HG02870 (cell line): Measurements from ENCODE around the gene TSTD2.
"Not testable (repeated sequence)": the region's sequence is repeated elsewhere in the genome, so short reads cannot be mapped to it uniquely, and the experiment has no call there.

Source experiments
- ATAC-seq: cut with Tn5 transposase; IDR thresholded peaks from one replicate; pipeline ENCODE4 v1.9.1; 2021; ENCODE audit warnings: mild to moderate bottlenecking, moderate library complexity; ENCODE audit not compliant: unreplicated experiment

The TSTD2 gene

GRCh38 chr9:97593960-97594359 lies 39.2 kb downstream of the TSTD2 start:
- no peak for ATAC-seq

GRCh38 chr9:97592126-97592525 lies 41.0 kb downstream of the TSTD2 start:
- no peak for ATAC-seq

- no peak for ATAC-seq
Measured at GRCh38 chr9:97591535-97591934, 41.6 kb downstream of the TSTD2 start.

DNA sequence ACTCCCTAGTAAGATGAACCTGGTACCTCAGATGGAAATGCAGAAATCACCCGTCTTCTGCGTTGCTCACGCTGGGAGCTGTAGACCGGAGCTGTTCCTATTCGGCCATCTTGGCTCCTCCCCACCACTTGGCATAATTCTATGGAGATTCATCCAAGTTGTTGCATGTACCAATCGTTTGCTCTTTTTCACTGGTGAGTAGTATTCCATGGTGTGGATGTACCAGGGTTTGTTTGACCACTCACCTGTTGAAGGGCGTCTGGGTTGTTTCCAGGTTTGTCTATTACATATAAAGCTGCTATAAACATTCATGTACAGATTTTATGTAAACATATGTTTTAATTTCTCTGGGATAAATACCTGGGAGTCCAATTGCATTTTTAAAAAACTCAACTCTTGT lies 46.3 kb downstream of the TSTD2 start:
- ATAC-seq = not testable (repeated sequence)

DNA sequence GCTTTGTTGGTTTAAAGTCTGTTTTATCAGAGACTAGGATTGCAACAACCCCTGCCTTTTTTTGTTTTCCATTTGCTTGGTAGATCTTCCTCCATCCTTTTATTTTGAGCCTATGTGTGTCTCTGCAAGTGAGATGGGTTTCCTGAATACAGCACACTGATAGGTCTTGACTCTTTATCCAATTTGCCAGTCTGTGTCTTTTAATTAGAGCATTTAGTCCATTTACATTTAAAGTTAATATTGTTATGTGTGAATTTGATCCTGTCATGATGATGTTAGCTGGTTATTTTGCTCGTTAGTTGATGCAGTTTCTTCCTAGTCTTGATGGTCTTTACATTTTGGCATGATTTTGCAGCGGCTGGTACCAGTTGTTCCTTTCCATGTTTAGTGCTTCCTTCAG lies 48.4 kb downstream of the TSTD2 start:
- not testable (repeated sequence) for ATAC-seq

GRCh38 chr9:97581590-97581989 lies 51.6 kb downstream of the TSTD2 start:
- not testable (repeated sequence) for ATAC-seq

- ATAC-seq = no peak
Measured at GRCh38 chr9:97579914-97580313, 53.3 kb downstream of the TSTD2 start.

DNA sequence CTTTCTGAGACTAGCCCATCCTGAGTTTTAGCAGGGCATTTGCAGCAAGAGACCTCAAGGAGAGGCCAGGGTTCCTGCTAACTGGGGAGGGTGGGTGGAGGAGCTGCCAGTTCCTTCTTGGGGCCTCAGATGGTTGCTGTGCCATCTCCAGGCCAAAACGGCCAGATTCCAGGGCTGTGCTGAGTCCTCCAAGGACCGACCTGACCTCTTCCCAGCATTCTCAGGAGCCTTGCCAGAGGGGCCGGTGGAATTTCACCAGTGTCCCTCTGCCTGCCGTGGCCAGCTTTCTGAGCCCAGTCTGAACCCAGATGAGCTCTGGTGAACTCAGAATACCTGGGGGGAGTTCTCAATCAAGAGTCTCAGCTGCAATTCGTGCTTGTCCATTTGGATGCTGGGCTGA lies 54.3 kb downstream of the TSTD2 start:
- no peak for ATAC-seq

- no peak for ATAC-seq
Measured at GRCh38 chr9:97577051-97577450, 56.1 kb downstream of the TSTD2 start.

- ATAC-seq = no peak
Measured at GRCh38 chr9:97575673-97576200, 57.4 kb downstream of the TSTD2 start.

DNA sequence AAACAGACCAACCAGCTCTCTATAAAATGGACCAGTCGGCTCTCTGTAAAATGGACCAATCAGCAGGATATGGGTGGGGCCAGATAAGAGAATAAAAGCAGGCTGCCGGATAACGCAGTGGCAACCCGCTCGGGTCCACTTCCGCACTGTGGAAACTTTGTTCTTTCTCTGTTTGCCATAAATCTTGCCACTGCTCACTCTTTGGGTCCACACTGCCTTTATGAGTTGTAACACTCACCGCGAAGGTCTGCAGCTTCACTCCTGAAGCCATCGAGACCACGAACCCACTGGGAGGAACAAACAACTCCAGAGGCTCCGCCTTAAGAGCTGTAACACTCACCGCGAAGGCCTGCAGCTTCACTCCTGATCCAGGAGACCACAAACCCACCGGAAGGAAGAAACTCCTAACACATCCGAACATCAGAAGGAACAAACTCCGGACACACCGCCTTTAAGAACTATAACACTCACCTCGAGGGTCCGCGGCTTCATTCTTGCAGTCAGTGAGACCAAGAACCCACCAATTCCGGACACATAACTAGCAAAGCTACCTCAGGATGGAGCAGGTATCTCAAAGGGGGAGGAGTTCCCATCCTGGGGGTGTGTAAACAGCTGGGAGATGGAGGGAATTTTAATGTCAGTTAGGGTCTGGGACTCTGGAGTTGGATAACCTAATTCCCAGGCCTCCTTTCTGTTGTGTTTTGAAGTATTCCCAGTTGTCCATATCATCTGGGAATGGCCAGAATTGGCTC lies 58.1 kb downstream of the TSTD2 start:
- not testable (repeated sequence) for ATAC-seq

GRCh38 chr9:97574101-97574571 lies 59.0 kb downstream of the TSTD2 start:
- ATAC-seq = not testable (repeated sequence)

GRCh38 chr9:97573482-97574073 lies 59.6 kb downstream of the TSTD2 start:
- ATAC-seq = no peak

DNA sequence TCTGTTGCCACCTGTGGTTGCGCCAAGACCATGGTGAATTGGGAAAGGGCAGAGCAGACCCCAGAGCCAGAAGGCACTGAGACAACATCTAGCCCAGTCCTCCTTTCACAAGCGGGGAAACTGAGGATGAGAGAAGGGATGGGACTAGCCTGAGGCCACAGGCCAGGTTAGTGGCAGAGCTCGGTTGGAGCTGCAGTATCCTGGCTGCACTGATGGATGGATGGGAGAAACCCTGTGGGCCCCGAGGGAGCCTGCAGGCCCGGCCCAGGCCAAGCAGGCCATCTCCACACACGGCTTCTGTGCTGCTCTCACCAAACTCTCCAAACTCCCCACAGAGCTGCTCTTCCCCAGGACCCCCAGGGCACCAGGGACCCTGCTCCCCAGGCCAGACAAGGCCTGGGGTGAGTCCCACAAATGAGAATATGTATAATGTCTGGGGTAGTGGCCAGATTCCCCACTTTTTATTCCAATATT lies 60.2 kb downstream of the TSTD2 start:
- ATAC-seq = no peak

DNA sequence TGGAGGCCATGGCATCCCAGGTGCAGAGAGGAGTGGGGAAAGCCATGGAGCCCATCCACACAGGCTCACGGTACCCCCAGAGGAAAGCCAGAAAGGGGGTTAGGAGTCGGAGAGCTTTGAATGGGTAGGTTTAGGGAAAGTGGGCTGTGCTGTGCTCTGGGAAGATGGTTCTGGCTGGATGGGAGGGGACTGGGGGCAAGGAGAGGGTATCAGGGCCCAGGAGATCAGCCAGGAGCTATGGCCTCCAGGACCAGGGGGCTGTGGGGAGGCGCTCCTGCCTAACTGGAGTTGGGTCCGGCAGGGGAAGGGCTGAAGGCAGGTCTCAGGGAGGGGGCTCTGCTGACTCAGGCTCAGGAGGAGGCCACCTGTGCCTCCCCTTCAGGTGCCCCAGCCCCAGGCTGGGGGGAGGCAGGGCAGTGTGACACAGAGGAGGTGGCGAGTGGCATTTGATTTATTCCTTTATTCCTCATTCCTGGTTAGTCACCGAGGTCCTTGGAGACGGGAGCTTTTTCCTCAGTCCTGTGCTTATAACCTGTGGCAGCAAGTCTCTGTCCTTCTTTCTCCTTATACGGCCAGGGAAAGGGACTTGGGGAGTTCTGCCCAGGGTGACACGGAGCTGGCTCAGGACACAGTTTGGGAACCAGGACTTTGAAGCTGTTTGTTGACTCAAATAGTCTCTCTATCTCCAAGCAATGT lies 60.8 kb downstream of the TSTD2 start:
- ATAC-seq = no peak

- ATAC-seq = no peak
Measured at GRCh38 chr9:97571664-97572063, 61.5 kb downstream of the TSTD2 start.

GRCh38 chr9:97570899-97571298 lies 62.3 kb downstream of the TSTD2 start:
- ATAC-seq = no peak

- no peak for ATAC-seq
Measured at GRCh38 chr9:97568461-97569275, 64.5 kb downstream of the TSTD2 start.

DNA sequence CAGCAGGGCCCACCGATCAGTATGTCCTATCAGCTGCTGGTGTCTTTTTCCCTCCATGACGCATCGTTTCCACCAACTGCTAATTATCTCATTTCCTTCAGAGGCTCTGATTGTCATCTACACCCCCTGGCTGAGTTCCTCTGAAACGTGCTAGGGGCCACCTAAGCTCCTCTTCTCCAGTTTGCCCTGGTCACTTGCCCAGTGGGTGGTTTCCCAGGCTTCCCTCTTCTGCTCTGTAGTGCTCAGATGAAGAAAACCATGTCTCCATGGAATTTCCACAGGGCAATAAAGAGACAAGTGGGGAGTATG lies 65.3 kb downstream of the TSTD2 start:
- no peak for ATAC-seq

GRCh38 chr9:97567182-97567893 lies 65.8 kb downstream of the TSTD2 start:
- no peak for ATAC-seq
